Breast epithelium (tissue), 4 donors: Measurements from ENCODE around the gene PTCHD1. TPM values are rescaled to one million over a fixed set of nuclear protein-coding genes. Genes with fewer than 3 reads are reported as not detected.
A peak's percentile ranks its signal among the peaks of the same experiment; 100 is the strongest.

Source experiments
- DNase-seq, 2 donors: peaks; one replicate each; pipeline ENCODE4 v3.0.0-alpha.2; 2019; ENCODE audit warnings: low spot score in 2 of 2
- H3K27ac ChIP-seq, 2 donors: fragments of 200-600 bp; sonication (generic) in 1 of 2; one replicate each; pipeline ENCODE4 v1.5.1; 2016 to 2019; ENCODE audit warnings: mild to moderate bottlenecking in 1 of 2
- H3K27me3 ChIP-seq, 2 donors: fragments of 200-600 bp; sonication (generic) in 1 of 2; one replicate each; pipeline versions ENCODE4 v1.5.1 to v1.6.0; 2017 to 2019; ENCODE audit warnings: control low read depth in 1 of 2, mild to moderate bottlenecking in 1 of 2
- H3K36me3 ChIP-seq: fragments of 200-600 bp; one replicate; pipeline ENCODE4 v1.5.1; 2019
- H3K4me1 ChIP-seq, 2 donors: fragments of 200-600 bp; sonication (generic); one replicate each; pipeline ENCODE4 v1.5.1; 2016 to 2019; ENCODE audit warnings: control low read depth in 1 of 2
- H3K4me3 ChIP-seq, 3 donors: fragments of 200-600 bp; sonication (generic); 1 replicate in 2 of 3; 2 replicates in 1 of 3; pipeline ENCODE4 v1.5.1; 2016 to 2019; ENCODE audit warnings: mild to moderate bottlenecking in 3 of 3, moderate library complexity in 2 of 3
- H3K9me3 ChIP-seq, 2 donors: fragments of 200-600 bp; sonication (generic) in 1 of 2; one replicate each; pipeline ENCODE4 v1.5.1; 2016 to 2019; ENCODE audit warnings: control low read depth in 1 of 2
- POLR2A ChIP-seq: fragments of 450-650 bp; IDR thresholded peaks from one replicate; pipeline ENCODE4 v1.6.1; 2016; ENCODE audit warnings: antibody characterized with exemption, mild to moderate bottlenecking, moderate library complexity
- POLR2AphosphoS5 ChIP-seq, 3 donors: sonication (generic); formaldehyde crosslinking; IDR thresholded peaks; one replicate each; pipeline ENCODE4 v1.6.1; 2017; ENCODE audit warnings: antibody characterized with exemption in 3 of 3
- intact Hi-C: fragments of 100-400 bp; cut with DNase I; formaldehyde crosslinking; loops from one replicate; pipeline ENCODE4 v1.15.1; 2023; ENCODE audit warnings: low total_unique reads
- total RNA-seq, 3 donors: library from RNA; depleted of rRNA; stranded (reverse); fragments of >200 nt; gene quantifications; one replicate each; pipeline ENCODE4 v1.1.0, GENCODE V29; 2016
- TF ChIP-seq, protein P1 (sequence below), 3 donors: fragments of 450-650 bp; IDR thresholded peaks; one replicate each; pipeline ENCODE4 v1.5.1; 2016 to 2017; ENCODE audit warnings: antibody characterized with exemption in 3 of 3, mild to moderate bottlenecking in 3 of 3, moderate library complexity in 3 of 3

The PTCHD1 gene
- total RNA-seq, 3 donors from 2014 or later = under 0.01 to 5.7 (median 1.3) TPM

DNA sequence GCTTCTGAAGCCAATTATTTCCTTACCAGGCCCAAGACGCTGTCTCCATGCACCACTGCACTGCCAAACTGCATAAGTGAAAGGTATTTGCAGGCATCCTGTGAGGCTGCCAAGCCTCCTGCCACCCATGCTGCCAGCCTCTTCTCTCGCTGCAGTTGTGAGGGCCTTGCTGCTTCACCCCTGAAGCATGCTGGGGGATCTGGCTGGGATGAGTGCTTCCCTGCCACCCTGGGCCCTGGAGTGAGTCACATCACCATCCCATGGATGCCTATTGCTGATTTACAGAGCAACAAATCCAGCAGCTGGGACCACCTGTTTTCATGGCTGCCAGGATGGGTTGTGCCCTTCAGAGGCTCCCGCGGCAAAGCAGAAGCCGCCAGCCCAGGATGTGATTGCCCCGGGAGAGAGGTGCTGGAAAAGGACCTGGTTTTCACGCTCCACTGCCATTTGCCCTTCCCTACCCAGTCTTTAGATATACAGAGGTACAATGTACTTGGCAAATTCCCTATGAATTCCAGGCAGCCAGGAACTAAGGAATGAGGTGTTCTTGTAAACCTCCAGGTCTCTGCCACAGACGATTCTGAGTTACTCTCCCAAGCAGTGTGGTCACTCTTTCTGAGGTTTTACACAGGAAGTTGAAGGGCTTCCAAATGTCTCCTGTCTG lies 41.5 kb upstream of the PTCHD1 start:
- no peaks in the 10 kb centered on the region for H3K36me3 ChIP-seq
- no peak overlapping the region for H3K4me3 ChIP-seq
- peaks cover 0 to 18% of the 10 kb centered on the region in 2 donors for H3K27me3 ChIP-seq
- no peaks in the 10 kb centered on the region for H3K9me3 ChIP-seq
- no peak for TF ChIP-seq POLR2AphosphoS5 (IDR thresholded peaks at IDR 0.05)
- TF ChIP-seq, protein P1, sequence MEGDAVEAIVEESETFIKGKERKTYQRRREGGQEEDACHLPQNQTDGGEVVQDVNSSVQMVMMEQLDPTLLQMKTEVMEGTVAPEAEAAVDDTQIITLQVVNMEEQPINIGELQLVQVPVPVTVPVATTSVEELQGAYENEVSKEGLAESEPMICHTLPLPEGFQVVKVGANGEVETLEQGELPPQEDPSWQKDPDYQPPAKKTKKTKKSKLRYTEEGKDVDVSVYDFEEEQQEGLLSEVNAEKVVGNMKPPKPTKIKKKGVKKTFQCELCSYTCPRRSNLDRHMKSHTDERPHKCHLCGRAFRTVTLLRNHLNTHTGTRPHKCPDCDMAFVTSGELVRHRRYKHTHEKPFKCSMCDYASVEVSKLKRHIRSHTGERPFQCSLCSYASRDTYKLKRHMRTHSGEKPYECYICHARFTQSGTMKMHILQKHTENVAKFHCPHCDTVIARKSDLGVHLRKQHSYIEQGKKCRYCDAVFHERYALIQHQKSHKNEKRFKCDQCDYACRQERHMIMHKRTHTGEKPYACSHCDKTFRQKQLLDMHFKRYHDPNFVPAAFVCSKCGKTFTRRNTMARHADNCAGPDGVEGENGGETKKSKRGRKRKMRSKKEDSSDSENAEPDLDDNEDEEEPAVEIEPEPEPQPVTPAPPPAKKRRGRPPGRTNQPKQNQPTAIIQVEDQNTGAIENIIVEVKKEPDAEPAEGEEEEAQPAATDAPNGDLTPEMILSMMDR (IDR thresholded peaks at IDR 0.05) = no peak
- TF ChIP-seq POLR2A = no peak
- H3K27ac ChIP-seq = no peak overlapping the region
- intact Hi-C loops = no loop called here
- no peaks in the 10 kb centered on the region for H3K4me1 ChIP-seq
- DNase-seq = no peak

DNA sequence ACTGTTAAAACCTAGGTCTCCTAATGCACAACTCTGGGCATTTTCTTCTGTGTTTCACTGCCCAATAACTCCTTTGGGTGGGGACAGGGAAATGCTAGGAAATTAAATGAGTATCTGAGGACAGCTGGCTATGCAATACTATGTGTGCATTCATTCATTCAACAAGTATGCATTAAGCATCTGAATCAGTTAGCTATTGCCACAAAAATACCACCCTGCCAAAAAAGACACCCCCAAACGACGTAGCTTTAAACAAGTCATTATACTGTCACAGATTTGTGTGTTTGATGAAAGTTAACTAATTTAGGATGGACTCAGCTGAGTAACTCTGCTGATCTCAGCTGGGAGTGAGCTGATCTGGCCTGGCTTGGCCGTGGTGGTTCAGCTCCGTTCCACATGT lies 29.8 kb upstream of the PTCHD1 start:
- peaks cover 0 to 26% of the 10 kb centered on the region in 2 donors for H3K27me3 ChIP-seq
- TF ChIP-seq POLR2A (no peak), POLR2AphosphoS5 (IDR thresholded peaks at IDR 0.05) (no peak)
- TF ChIP-seq, protein P1 (IDR thresholded peaks at IDR 0.05) = no peak
- H3K4me3 ChIP-seq = no peak overlapping the region
- intact Hi-C loops = no loop called here
- no peaks in the 10 kb centered on the region for H3K36me3 ChIP-seq
- no peaks in the 10 kb centered on the region for H3K9me3 ChIP-seq
- no peak for DNase-seq
- no peak overlapping the region for H3K27ac ChIP-seq
- no peaks in the 10 kb centered on the region for H3K4me1 ChIP-seq

DNA sequence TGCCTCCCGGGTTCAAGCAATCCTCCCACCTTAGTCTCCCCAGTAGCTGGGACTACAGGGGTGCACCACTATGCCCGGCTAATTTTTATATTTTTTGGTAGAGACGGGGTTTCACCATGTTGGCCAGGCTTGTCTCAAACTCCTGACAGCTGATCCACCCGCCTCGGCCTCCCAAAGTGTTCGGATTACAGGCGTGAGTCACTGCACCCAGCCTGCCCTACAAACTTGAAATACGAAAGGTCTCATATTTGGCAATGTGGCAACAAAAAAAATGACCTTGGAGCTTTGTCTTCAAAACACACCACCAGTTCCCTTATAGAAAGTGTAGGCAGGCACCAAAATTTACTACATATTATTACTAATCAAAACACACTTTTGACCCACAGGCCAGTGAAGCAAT lies 22.9 kb upstream of the PTCHD1 start:
- H3K27me3 ChIP-seq = peaks cover 0 to 25% of the 10 kb centered on the region in 2 donors
- H3K27ac ChIP-seq = no peak overlapping the region
- H3K4me1 ChIP-seq = no peaks in the 10 kb centered on the region
- no peak overlapping the region for H3K4me3 ChIP-seq
- no peak for TF ChIP-seq POLR2A
- no peak for DNase-seq
- intact Hi-C loops = no loop called here
- H3K36me3 ChIP-seq = no peaks in the 10 kb centered on the region
- no peaks in the 10 kb centered on the region for H3K9me3 ChIP-seq

DNA sequence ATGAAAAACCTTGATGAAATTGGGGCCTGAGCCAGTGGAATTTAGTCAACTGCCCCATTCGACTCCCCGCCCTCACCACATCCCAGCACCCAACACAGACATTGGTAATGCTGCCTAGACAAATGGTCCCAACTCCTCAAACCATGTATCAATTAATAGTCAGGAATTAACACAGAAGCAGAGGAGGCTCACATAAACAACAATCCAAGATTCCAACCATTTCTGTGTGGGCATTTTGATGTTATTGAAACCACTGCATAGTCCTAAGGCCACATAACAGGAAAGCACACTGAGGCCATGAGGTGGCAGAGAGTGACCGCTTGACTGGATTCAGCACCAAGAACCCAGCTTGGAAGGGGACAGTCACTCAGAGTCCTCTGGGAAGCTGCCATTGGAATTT lies 22.5 kb upstream of the PTCHD1 start:
- Histone ChIP-seq H3K27me3 (peaks cover 0 to 25% of the 10 kb centered on the region in 2 donors), H3K4me3 (no peak overlapping the region), H3K27ac (no peak overlapping the region), H3K36me3 (no peaks in the 10 kb centered on the region), H3K4me1 (no peaks in the 10 kb centered on the region), H3K9me3 (no peaks in the 10 kb centered on the region)
- no peak for TF ChIP-seq POLR2A
- TF ChIP-seq, protein P1 (IDR thresholded peaks at IDR 0.05) = no peak
- TF ChIP-seq POLR2AphosphoS5 (IDR thresholded peaks at IDR 0.05) = no peak
- intact Hi-C loops = no loop called here
- DNase-seq = no peak

DNA sequence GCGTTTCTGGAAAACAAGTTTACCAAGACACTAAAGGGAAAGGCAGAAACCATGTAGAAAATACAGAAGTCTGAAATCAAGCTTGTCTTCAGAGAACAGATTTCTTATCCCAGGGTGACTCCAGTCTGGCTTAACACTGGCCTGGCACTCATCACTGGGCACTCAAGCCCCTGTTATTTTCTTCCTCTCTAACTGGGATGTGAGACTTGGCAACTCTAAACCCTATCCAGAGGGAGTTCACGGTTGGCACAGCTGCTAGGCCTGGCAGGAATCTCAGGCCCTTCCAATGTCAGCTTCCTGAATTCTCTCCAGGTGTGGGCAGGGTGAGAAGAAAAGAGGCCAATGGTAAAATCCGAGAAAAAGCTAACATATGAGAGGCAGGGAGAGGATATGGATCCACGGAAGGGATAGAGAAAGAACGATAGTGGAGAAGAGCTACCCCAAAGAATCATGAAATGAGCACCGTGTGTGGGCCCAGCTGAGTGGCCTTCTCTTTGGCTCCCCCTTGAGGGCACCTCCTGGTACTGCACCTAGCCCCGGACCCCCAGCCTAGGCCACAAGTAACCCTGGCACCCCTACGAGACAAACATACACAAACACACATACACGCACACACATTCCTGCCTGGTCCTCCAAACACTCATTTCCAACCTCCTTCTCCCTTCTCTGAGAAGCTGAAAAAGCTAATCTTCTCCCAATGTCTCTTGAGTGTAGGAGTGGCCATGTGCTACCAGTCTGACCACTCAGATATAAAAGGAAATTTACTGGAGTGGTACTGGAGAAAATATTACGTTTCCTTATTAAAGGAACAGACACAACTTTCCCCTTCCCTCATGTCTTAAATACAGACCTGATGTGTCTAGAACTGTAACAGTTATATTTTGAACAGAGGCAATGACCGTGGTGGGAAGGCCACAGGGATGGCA lies 16.6 kb upstream of the PTCHD1 start:
- intact Hi-C loops = no loop called here
- H3K4me3 ChIP-seq = no peak overlapping the region
- TF ChIP-seq, protein P1 (IDR thresholded peaks at IDR 0.05) = peak in 2 of 3 donors; percentile 18 to 36
- TF ChIP-seq POLR2AphosphoS5 (IDR thresholded peaks at IDR 0.05) = no peak
- no peaks in the 10 kb centered on the region for H3K4me1 ChIP-seq
- H3K27me3 ChIP-seq = peaks cover 0 to 21% of the 10 kb centered on the region in 2 donors
- no peaks in the 10 kb centered on the region for H3K36me3 ChIP-seq
- DNase-seq = no peak
- no peaks in the 10 kb centered on the region for H3K9me3 ChIP-seq
- H3K27ac ChIP-seq = no peak overlapping the region
